ENCODE data around the gene SPTBN2.

Gene SPTBN2

DNA sequence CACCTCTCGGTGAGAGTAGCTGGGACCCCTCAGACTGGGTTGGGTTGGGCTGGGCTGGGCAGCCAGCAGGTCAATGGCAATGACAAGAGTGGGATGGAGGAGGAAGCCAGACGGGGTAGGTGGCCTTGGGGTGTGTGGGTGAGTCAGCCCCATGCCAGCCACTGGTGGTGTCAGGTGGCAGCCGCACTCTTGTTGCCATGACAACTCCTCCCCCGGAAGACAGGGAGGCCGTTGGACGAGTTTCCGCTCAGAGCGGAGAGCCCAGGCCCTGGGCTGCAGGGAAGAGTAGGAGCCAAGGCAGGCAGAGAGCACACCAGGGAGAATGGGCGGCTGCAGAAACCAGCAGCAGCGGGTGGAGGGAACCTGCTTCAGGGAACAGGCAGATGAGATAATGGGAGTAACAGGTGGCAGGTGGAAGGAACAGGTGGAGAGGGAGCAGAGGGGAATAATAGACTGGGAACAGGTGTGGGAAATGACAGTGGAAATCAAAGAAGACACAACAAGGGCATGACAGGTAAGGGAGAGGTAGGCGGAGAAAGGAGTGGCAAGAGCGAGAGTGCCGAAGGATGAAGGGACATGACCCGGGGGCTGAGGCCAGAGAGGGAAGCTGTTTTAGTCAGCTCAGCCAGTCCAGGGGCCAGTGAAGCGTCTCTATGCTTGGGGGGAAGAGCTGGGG lies 8.7 kb downstream of the SPTBN2 start:
- H2AFZ ChIP-seq (ENCODE audit: low read depth, low read length), result no peak overlapping the region
- peaks cover 6% of the 10 kb centered on the region for H3K4me1 ChIP-seq (ENCODE audit: insufficient read depth, low read length)
- no peak overlapping the region for H3K4me3 ChIP-seq (ENCODE audit: low read length)
- H3K9me3 ChIP-seq (ENCODE audit: low read length), result no peaks in the 10 kb centered on the region
- H3K27me3 ChIP-seq (ENCODE audit: insufficient read depth, low read length), result no peaks in the 10 kb centered on the region
- peaks cover 28% of the 10 kb centered on the region for H3K36me3 ChIP-seq (ENCODE audit: insufficient read depth, low read length)

DNA sequence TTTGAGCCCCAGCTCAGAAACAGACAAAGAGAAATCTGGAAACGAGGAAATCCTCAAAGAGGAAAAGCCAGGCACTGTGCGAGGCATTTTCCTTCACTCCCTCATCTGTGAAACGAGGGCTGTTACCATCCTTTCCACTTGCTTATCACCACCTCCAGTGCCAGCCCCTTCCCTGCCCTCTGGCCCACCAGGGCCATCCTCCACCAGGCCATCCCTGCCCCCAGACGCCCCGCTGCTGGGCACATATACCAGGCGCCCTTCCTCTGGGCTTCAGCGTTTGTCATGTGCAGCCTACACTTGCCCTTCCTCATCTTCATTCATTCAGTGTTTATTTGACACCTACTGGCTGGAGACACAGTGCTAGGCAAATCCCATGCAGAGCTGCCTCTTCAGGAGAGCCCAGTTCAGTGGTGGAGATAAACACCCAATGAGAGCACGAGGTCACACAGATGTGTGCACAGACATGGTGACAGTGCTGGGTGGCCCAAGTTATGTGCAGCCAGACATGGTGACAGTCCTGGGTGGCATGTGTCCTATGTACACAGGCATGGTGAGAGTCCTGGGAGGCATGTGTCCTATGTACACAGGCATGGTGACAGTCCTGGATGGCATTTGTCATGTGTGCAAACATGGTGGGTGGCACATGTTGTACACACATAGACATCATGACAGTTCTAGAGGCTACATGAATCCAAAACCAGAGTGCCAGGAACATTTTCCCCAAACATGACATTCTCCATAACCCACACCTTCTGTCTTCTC lies 9.7 kb downstream of the SPTBN2 start:
- no peak overlapping the region for H3K4me3 ChIP-seq (ENCODE audit: low read length)
- no peak overlapping the region for H2AFZ ChIP-seq (ENCODE audit: low read depth, low read length)
- H3K27me3 ChIP-seq (ENCODE audit: insufficient read depth, low read length), result no peaks in the 10 kb centered on the region
- H3K4me1 ChIP-seq (ENCODE audit: insufficient read depth, low read length), result peaks cover 6% of the 10 kb centered on the region
- H3K36me3 ChIP-seq (ENCODE audit: insufficient read depth, low read length), result peaks cover 38% of the 10 kb centered on the region
- no peaks in the 10 kb centered on the region for H3K9me3 ChIP-seq (ENCODE audit: low read length)

DNA sequence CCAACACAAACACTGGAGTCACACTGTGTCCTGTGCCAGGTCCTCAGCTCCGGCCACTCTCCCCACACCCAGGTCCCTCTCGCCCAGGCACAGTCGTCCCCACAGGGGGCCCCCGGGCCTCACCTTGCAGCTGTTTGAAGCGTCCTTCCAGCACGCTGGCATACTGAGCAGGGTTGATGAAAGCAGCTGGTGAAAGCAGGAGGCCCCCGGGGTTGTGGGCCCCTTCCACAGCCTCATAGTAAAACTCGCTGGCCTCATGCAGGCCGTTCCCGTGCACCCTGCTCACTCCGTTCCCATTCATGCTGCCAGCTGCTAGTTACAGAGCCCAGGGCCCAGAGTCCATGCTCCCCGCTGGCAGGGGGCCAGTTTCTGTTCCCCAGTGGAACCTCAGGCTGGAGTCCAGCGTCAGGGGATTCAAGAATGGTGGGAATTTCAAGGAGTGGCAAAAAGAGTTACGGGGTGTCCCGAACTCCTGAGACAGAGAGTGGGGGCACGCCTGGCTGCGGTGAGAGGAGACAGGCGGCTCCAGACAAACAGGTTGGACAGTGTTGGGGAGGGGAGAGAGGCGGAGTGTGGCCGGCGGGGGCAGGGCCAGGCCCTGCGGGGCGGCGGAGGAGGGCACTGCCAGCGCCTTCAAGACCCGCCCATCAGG lies 10.6 kb downstream of the SPTBN2 start:
- H3K9me3 ChIP-seq (ENCODE audit: low read length), result no peaks in the 10 kb centered on the region
- peaks cover 47% of the 10 kb centered on the region for H3K36me3 ChIP-seq (ENCODE audit: insufficient read depth, low read length)
- no peak overlapping the region for H3K4me3 ChIP-seq (ENCODE audit: low read length)
- peaks cover 6% of the 10 kb centered on the region for H3K4me1 ChIP-seq (ENCODE audit: insufficient read depth, low read length)
- no peak overlapping the region for H2AFZ ChIP-seq (ENCODE audit: low read depth, low read length)
- H3K27me3 ChIP-seq (ENCODE audit: insufficient read depth, low read length), result no peaks in the 10 kb centered on the region

DNA sequence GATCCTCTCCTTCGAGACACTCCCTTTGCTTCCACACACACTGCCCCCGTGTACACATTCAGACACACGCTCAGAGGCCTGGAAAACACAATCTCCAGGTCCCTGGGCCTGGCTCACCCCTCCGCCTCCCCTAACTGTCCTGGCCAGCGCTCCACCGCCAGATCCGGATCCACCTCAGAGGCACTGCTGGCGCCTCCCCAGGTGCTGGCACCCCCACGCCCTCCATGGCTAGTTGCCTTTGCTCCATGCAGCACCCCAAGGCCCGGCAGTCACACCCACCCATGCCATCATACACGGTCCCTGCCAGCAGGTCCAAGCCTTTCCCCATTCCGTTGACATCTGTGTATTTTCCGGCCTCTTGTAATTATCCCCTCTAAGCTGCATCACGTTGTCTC lies 11.1 kb downstream of the SPTBN2 start:
- Histone ChIP-seq H3K4me1 (ENCODE audit: insufficient read depth, low read length) (peaks cover 6% of the 10 kb centered on the region), H2AFZ (ENCODE audit: low read depth, low read length) (no peak overlapping the region), H3K9me3 (ENCODE audit: low read length) (no peaks in the 10 kb centered on the region), H3K4me3 (ENCODE audit: low read length) (no peak overlapping the region), H3K27me3 (ENCODE audit: insufficient read depth, low read length) (no peaks in the 10 kb centered on the region), H3K36me3 (ENCODE audit: insufficient read depth, low read length) (peaks cover 51% of the 10 kb centered on the region)

DNA sequence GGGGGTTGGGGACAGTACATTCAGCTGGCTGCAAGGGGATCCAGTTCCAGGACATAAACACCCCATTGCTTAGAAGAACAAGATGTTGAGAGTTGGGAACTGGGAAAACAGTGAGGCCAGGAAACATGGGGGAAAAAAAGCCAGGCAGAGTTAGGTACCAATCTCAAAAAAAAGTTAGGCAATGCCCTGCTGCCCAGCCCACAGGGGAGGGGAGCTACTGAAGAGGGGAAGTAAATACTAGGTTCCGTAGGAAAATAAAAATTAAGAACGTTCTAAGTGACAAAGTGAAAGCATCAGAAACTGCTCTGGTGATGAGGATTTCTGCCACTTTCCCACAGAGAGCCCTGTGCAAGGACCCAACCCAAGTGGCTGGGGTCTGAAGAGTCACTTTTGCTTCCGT lies 12.0 kb downstream of the SPTBN2 start:
- H3K4me3 ChIP-seq (ENCODE audit: low read length), result no peak overlapping the region
- no peaks in the 10 kb centered on the region for H3K27me3 ChIP-seq (ENCODE audit: insufficient read depth, low read length)
- peaks cover 6% of the 10 kb centered on the region for H3K4me1 ChIP-seq (ENCODE audit: insufficient read depth, low read length)
- H2AFZ ChIP-seq (ENCODE audit: low read depth, low read length), result no peak overlapping the region
- no peaks in the 10 kb centered on the region for H3K9me3 ChIP-seq (ENCODE audit: low read length)
- peaks cover 59% of the 10 kb centered on the region for H3K36me3 ChIP-seq (ENCODE audit: insufficient read depth, low read length)

DNA sequence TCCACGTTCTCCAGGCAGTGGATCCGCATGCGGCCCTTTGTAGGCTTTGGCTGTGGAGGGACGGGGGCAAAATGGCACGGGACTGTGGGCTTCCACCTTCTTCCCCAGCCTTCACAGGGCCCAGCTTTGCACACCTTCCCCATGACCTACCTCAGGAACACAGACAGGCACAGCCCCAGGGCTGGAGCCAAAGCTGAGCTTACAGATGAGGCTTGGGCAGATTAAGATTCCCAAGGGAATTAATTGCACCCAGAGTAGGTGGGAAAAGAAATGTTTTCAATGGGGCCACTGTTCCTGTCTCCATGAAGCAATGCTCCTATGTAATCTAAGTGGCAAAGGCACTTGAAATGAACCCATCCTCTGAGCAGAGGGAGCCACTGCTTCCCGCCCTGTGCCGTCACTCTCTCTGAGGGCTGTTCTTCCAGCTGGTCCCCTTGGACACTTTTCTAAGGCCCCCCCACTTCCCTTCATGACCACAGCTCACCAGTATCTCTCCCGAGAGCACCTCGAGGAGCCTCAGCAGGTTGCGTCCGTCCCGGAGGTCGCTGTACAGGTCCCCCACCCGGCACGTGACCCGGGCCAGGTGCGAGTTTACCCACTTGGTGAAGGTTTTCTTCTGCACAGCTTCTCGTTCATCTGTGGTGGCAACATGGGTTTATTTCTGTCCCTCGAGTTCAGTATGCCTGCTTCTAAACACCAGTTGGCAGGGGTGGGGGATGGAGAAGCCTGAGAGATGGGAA lies 13.5 kb downstream of the SPTBN2 start:
- H3K4me1 ChIP-seq (ENCODE audit: insufficient read depth, low read length), result peaks cover 4% of the 10 kb centered on the region
- H3K27me3 ChIP-seq (ENCODE audit: insufficient read depth, low read length), result no peaks in the 10 kb centered on the region
- H3K9me3 ChIP-seq (ENCODE audit: low read length), result no peaks in the 10 kb centered on the region
- H2AFZ ChIP-seq (ENCODE audit: low read depth, low read length), result no peak overlapping the region
- H3K36me3 ChIP-seq (ENCODE audit: insufficient read depth, low read length), result peaks cover 69% of the 10 kb centered on the region
- H3K4me3 ChIP-seq (ENCODE audit: low read length), result no peak overlapping the region

DNA sequence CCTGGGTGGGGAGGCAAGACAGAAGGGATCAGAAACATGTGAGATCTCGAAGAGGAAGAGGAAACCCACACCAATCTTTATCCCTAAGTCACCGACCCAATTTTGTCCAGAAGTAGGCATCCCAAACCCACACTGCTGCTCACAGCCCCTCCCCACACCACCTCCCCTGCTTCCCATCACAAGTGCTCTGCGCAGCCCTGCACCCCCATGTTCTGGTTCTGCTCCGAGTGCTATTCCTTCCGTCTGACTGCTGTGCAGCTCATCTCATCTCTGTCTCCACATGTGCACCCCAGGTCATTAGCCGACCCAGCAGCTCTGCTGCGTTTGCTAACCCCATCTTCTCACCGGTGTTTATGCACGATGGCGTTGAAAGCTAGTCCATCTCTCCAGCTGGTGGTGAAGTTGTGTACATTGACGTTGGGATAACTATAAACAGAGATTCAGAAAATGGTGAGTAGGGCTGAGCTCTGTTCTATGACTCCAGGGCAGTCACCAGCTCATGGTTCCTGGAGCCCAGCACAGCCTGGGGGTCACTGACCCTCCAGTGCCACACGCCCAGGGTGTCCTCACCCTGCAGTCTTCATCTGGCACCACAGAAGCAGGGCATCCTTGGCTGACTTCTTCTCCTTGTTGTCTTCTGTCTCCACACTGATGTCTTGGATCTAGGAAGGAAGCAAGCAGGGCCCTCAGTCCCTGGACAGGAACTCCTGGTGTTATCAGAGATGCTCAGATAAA lies 15.1 kb downstream of the SPTBN2 start:
- H3K36me3 ChIP-seq (ENCODE audit: insufficient read depth, low read length), result peaks cover 61% of the 10 kb centered on the region
- H3K27me3 ChIP-seq (ENCODE audit: insufficient read depth, low read length), result no peaks in the 10 kb centered on the region
- no peak overlapping the region for H3K4me3 ChIP-seq (ENCODE audit: low read length)
- H3K9me3 ChIP-seq (ENCODE audit: low read length), result no peaks in the 10 kb centered on the region
- no peak overlapping the region for H2AFZ ChIP-seq (ENCODE audit: low read depth, low read length)
- H3K4me1 ChIP-seq (ENCODE audit: insufficient read depth, low read length), result no peaks in the 10 kb centered on the region

DNA sequence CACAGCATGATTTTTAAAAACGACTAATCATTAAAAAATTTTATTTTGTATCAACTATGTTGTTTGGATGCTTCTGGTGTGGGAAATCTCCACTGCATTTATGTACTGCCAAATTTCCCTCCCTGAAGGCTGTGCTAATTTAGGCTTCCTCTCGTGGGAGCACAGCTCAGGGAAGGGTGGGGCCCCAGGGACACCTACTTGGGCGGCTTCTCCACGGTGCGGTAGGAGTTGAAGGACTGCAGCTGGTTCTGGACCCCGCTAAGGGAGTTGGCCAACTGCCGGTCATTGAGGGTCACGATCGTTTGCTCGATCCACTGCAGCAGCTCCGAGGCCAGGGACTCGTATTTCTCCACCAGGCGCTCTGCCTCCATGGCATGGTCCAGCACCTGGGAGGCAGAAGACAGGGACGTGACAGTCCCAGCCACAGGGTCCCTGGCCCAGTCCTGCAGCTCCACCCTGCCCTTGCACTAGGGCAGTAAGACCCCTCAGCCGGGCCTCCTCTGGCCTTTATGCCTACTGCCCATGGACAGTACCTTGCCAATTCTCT lies 18.6 kb downstream of the SPTBN2 start:
- no peaks in the 10 kb centered on the region for H3K9me3 ChIP-seq (ENCODE audit: low read length)
- H3K27me3 ChIP-seq (ENCODE audit: insufficient read depth, low read length), result no peaks in the 10 kb centered on the region
- no peaks in the 10 kb centered on the region for H3K4me1 ChIP-seq (ENCODE audit: insufficient read depth, low read length)
- no peak overlapping the region for H3K4me3 ChIP-seq (ENCODE audit: low read length)
- peaks cover 81% of the 10 kb centered on the region for H3K36me3 ChIP-seq (ENCODE audit: insufficient read depth, low read length)
- H2AFZ ChIP-seq (ENCODE audit: low read depth, low read length), result no peak overlapping the region

DNA sequence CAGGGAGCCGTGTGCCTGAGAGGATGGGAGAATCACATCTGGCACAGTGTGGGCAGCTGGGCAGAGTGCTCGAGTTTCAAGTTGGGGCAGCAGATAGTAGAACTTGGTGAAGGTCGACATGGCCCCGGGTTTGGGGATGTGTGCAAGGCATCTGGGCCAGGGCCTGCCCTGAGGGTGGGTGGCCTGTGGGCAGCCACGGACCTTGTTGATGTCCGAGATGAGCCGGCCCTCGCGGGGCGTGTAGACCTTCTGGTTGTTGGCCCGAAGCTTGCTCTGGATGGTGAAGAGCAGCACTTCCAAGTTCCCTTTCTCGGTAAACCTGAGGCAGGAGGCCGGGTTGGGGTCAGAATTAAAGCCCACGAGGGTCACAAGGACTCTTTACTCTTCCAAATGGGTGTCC lies 20.3 kb downstream of the SPTBN2 start:
- no peak overlapping the region for H2AFZ ChIP-seq (ENCODE audit: low read depth, low read length)
- no peaks in the 10 kb centered on the region for H3K9me3 ChIP-seq (ENCODE audit: low read length)
- H3K36me3 ChIP-seq (ENCODE audit: insufficient read depth, low read length), result peaks cover 77% of the 10 kb centered on the region
- H3K4me1 ChIP-seq (ENCODE audit: insufficient read depth, low read length), result no peaks in the 10 kb centered on the region
- no peak overlapping the region for H3K4me3 ChIP-seq (ENCODE audit: low read length)
- no peaks in the 10 kb centered on the region for H3K27me3 ChIP-seq (ENCODE audit: insufficient read depth, low read length)

DNA sequence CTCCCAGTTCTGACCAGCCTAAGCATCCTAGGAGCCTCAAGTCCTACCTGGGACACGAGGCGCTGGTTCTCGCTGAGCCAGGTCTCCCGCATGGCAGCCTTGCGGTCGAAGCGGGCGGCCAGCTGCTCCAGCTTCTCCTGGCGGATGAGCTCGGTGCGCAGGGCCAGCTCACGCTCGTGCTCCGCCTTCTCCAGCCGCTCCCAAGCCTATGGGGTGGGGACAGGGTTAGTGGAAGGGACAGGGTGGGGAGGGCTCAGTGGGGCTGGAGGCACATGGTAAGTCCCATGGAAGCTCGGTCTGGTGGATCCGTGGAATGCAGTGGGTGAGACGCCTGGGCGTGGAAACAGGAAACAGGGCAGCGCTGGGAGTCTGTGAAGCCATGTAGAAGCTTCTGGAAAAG lies 20.9 kb downstream of the SPTBN2 start:
- Histone ChIP-seq H3K4me3 (ENCODE audit: low read length) (no peak overlapping the region), H2AFZ (ENCODE audit: low read depth, low read length) (no peak overlapping the region), H3K4me1 (ENCODE audit: insufficient read depth, low read length) (no peaks in the 10 kb centered on the region), H3K27me3 (ENCODE audit: insufficient read depth, low read length) (no peaks in the 10 kb centered on the region), H3K9me3 (ENCODE audit: low read length) (no peaks in the 10 kb centered on the region), H3K36me3 (ENCODE audit: insufficient read depth, low read length) (peaks cover 71% of the 10 kb centered on the region)

DNA sequence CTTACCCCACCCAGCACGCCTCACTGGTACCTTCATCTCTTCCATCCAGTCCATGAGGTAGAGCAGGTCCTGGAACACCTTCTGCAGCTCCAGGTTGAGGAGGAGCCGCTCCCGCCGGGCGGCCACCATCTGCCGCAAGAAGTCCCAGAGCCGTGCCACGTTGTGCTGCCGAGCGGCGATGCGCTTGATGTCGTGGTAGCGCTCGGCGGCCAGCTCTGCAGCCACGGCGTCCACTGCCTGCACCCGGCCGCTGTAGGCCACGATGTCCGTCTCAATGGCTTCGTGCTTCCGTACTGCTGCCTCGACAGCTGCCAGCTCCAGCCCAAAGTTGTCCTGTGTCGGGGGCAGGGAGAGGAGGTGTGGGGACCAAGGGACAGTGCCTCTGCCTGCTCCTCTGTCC lies 21.5 kb downstream of the SPTBN2 start:
- Histone ChIP-seq H2AFZ (ENCODE audit: low read depth, low read length) (no peak overlapping the region), H3K36me3 (ENCODE audit: insufficient read depth, low read length) (peaks cover 65% of the 10 kb centered on the region), H3K27me3 (ENCODE audit: insufficient read depth, low read length) (no peaks in the 10 kb centered on the region), H3K9me3 (ENCODE audit: low read length) (no peaks in the 10 kb centered on the region), H3K4me3 (ENCODE audit: low read length) (no peak overlapping the region), H3K4me1 (ENCODE audit: insufficient read depth, low read length) (no peaks in the 10 kb centered on the region)

DNA sequence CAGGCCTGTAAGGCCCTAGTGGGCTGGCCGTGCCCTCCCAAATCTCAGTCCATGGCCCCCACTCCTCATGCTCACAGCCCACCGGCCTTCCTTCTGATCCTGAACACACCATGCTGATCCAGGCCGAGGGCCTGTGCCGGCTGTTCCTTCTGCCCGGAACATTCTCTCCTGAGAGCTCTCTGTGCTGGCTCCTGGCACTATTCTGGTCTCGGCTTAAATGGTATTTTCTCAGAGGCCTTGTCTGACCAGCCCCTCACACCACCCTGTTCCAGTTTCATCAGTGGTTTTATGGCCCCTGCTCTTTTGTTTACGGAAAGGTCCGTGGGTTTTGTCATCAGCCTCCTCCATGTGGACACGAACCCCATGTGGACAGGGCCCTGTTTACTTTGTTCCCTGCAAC lies 22.0 kb downstream of the SPTBN2 start:
- no peaks in the 10 kb centered on the region for H3K9me3 ChIP-seq (ENCODE audit: low read length)
- peaks cover 65% of the 10 kb centered on the region for H3K36me3 ChIP-seq (ENCODE audit: insufficient read depth, low read length)
- no peak overlapping the region for H2AFZ ChIP-seq (ENCODE audit: low read depth, low read length)
- no peak overlapping the region for H3K4me3 ChIP-seq (ENCODE audit: low read length)
- H3K27me3 ChIP-seq (ENCODE audit: insufficient read depth, low read length), result no peaks in the 10 kb centered on the region
- no peaks in the 10 kb centered on the region for H3K4me1 ChIP-seq (ENCODE audit: insufficient read depth, low read length)
